Cerebellar cortex (tissue), 1 donor: Measurements from ENCODE around the gene CHRM2.

Experiments
- DNase-seq: peaks from one replicate; pipeline ENCODE4 v3.0.0-alpha.2; 2015; ENCODE audit warnings: low spot score

CHRM2 gene

DNA sequence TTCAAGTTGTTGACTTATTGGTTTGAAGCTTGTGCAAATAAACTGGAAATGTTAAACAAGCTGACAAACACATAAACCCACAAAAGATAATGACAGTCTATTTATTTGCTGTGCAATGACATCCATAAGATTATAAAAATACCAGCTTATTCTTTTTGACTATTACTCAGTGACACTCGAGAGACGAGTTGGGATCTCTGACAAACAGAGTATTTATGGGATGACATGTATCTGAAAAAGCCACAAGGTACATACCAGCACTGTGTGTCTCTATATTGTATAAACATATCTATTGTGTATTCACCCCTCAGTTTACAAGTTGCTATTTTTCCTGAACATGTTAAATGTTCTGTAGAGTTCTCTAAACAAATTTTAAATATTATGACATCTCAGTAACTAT lies 88.9 kb downstream of the CHRM2 start:
- DNase-seq = no peak

DNA sequence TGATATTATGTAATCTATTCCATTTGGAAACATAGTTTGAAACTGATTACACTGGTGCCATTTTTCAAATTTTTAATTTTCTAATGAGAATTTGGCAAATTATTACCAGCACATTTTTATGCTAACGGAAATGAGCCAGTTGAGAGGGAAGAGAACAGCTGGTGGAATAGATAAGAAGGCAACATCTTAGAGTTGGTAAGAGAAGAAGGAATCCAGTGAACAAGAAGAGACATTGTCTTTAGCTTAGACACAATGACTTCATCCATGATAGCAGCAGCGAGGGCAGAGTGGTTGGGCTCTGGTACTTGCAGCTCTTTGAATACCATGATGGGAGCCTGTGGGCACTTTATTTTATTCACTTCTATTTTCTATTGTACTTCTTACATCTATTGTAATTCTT lies 89.6 kb downstream of the CHRM2 start:
- no peak for DNase-seq

DNA sequence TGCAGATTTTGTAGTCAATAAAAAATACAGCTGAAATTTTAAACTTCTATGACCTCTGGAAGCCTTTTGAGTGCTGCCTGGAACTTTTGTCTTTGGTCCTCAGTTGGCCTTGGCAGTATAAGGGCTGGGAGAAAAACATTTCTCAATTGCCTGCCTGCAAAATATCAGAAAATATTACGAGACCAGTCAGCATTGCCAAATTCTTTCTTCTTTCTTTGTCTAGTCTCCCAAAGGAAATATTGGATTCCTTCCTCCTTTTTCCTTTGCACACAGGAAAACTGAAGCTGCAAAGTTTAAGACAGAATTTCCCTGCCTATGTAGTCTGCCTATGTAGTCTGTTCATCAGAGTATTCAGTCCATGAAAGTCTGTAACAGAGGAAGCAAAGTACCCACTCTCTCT lies 95.9 kb downstream of the CHRM2 start:
- no peak for DNase-seq

DNA sequence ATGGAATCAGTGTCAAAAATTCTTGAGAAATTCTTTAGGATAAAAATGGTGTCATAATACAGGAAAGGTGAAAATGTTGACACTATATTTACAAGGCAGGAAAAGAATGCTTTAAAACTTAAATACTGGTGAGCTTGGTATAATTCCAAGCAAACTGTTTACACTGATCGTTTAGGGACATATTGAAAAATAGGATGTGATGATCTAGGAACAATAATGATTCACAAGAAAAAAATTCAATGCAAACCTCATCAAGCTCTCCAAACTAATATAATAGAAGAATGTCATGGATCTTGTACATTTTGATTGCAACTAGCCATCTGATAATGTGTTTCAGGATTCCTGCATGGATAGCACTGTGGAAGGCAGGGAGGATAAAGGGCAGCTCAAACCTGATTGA lies 98.4 kb downstream of the CHRM2 start:
- DNase-seq = no peak

DNA sequence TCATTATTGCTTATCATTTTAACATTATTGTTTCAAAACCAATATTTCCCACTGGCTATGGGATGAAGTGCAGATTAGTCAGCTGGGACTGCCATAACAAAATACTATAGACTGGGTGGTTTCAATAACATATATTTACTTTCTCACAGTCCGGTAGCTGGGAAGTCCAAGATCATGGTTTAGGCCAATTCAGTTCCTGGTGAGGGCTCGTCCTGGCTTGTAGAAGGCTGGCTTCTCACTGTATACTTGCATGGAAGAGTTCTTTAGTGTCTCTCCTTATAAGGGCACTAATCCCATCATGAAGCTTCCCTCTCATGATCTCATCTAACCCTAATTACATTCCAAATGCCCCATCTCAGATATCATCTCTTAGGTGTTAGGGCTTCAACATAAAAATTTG lies 101.3 kb downstream of the CHRM2 start:
- no peak for DNase-seq

DNA sequence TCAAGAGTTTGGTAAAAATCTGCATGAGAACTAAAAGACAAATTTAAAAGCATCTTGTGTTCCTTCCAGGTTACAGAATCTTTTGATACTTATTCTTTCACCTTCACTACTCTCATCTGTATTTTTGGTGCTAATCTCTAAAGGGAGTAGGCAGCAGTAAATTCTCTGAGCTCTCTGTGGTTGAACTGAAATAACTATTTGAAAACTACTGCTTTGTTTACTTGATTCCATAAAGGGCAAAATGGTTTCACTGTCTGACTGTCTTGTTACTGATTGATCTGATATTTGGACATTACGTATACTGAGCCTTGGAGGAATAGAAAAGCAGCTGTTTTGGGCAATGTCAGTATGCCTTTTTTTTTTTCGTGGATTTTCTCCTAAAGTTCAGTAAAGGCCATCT lies 103.3 kb downstream of the CHRM2 start:
- no peak for DNase-seq

DNA sequence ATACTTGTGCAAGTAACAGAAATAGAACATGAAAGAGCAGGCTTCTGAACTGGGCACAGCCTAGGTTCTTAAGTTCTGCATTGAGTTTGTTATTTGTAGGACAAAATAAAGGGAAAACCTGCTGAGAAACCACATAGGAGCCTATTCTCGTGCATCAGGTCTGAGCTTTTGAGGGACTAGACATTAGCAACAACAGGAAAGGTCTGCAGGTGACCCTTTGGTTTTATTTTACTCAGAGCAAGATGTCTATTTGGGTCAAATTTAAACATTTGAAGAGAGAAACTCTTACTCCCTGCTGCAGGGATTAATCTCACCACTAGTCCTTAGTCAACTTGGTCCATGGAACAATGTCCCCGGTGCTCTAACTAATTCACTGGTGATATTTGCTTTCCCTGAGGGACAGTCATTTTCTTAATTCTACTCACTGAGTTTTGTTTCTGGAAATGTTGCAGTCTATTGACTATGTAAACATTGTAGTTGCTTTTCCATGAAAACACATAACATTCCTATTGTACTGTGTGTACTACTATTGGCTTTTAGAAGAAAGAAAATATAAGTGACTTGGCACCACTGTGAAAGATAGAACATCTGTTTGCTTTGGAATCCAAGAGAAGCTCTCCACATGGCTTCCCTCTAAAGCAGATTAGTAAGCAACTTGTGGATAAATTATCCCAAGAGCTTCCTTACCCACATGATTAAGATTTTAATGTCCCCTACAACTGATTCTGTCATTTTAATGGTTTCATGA lies 108.2 kb downstream of the CHRM2 start:
- DNase-seq = no peak

DNA sequence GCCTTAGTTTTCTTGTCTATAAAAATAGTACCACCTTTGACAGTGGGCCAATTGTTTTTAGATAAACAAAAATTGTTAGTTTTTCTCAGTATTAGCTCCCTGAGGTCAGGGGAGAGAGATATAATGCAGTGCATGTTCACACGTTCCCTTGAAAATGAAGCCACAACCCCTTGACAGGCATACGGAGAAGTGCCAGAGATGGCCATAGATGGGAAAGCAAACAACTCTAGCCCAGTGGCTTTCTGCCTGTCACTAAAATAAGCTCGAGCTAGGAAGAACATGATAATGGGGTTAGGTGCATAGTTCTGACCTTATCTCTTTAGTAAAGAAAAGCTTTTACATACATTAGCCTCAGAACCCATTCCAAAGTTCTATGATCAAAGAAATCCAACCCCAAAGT lies 124.9 kb downstream of the CHRM2 start:
- DNase-seq = no peak

DNA sequence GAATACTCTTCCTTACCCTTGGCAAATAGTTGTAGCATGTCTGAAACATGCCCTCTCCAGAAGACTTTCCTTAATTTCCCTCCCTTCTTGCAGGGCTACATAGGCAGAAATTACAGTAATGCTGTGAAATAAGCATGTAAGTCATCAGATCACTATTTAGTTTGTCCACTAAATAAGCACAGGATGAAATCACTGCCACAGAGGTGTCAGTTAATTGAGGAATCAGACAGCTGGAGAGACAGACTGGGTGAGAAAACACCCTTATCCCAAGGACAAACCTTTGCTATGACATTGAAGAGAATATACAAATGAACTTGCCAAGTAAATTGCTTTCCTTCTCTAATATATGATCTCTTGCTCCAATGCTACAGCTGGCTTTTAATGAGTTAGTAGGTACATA lies 129.3 kb downstream of the CHRM2 start:
- DNase-seq = no peak

DNA sequence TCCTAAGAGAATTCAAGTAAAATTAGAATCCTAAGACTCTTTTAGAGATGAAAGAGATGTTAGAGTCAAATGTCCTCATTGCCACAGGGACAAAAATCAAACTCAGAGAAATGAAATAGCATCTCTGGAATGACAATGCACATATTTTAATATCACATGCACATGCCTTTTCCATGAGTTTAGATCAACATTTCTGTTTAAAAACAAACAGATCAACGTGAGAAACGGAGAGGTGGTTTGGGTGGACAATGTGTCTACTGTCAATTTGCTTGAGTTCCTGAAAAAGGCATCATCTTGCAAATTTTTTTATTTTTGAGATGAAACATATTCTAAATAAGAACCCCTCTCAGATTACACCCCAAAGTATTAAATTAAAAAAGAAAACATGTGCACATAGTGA lies 130.0 kb downstream of the CHRM2 start:
- no peak for DNase-seq

DNA sequence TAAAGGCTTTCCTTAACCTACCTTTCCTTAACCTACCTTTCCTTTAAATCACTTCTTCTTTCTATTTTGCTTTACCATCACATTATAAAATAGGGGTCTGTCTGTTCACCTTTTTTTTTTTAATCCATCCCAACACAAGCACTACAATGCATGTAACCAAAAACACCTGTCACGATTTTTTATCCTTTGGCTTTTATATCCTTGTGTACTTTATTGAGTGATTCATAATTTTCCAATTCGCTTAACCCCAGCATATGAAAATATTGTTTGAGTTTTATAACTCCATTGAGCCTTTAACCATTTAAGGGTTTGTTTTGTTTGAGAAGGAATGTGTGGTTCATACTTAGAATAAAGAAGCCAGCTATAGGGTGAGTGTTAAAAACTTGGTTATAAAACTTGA lies 132.2 kb downstream of the CHRM2 start:
- no peak for DNase-seq

DNA sequence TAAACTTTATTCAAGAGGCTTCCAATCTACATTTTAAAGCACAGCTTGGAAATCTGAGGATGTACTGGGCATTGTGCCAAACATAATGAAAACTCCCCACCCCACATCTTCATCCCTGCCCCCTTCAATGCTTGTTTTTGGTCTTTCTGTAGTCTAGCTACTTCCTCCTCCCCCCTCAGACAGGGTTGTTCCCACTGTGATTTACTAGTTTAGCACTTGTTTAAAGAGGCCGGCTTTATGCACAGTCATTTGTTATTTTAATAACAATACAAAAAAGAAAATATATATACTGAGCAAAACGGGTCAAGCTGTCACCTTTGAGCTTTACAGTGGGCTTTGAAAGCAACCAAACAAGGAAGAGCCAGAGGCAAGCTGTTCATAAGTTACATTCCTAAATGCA lies 132.6 kb downstream of the CHRM2 start:
- DNase-seq = no peak

DNA sequence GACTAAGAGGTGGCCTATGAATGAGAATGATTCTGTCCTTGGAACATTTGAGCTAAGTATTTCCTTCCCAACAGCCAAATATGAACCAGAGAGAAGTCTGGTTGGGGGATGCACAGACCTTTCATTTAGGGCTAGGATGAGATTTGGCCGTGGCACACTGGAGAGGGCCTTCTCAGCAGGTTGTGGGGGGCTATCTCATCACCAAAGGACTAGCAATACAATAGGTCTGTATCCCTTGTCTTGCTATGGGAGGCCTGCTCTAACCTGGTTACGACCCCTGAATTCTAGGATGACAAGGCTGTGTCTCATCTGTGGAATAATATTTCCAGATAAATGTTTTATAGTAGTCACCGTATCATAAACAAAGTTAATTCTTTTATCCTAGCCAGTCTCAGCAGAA lies 133.0 kb downstream of the CHRM2 start:
- no peak for DNase-seq

DNA sequence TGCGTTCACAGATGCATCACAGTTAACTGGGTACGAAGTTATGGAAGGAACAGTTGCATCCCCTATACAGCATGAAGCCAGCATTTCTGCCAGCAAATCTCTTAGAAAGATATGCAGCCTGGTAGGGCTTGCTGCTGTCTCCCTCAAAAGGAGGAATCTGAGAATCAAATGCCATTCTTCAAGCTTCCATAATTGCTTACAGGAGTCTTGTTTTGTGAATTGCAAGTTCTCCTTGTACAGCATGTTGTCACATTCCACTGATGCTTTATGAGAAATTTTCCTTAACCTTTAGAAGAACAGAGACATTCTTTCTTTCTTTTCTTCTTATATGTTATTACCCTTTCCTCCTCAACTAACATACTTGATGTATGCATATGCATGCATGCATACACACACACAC lies 134.6 kb downstream of the CHRM2 start:
- no peak for DNase-seq

DNA sequence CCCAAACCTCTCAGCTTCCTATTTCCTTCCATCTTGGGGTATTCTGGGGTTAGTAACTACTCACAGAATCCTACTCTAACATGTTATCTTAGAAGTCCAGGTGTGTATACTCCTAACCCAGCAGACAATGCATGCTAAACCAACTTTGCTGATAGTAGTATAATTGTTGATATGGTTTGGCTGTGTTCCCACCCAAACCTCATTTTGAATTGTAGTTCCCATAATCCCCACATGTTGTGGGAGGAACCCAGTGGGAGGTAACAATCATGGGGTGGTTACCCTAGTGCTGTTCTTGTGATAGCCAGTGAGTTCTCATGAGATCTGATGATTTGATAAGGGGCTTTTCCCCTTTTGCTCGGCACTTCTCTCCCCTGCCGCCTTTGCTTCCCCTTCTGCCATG lies 135.1 kb downstream of the CHRM2 start:
- no peak for DNase-seq

DNA sequence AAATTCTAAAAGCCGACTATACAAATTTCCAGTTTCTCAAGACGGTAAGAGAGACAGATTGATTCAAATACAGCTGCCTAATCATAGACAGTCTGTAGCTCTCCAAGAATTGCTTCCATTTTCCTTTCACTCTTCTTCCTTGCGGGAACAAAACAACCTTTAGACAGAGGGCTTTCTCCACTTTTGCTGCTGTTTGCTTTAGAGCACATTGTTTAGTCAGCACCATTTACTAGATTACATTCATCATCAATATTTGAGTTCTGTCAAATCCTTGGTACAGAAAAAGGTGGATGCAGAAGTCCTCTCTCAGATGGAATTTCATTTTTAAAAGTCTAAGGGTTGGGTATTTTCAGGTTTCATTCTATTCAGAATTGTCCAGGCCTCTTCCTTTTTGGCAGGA lies 137.4 kb downstream of the CHRM2 start:
- no peak for DNase-seq

DNA sequence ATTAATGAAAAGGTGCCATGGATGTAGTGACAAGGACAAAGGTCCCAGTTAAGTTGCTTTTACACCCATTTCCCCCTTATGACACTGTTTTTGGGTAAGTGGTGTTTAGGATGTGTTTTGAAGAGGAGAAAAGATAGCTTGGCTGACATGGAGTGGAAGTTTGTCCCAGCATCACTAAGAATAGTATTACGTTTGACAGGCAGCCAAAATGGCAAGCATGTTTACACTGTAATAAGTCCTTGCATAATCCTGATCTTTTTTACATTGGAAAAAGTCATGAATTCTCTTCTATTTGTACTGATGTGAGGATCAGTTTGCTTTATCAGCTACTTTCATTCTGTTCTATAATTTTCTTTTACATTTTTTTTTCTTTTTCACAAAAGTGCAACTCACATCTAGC lies 137.8 kb downstream of the CHRM2 start:
- no peak for DNase-seq

DNA sequence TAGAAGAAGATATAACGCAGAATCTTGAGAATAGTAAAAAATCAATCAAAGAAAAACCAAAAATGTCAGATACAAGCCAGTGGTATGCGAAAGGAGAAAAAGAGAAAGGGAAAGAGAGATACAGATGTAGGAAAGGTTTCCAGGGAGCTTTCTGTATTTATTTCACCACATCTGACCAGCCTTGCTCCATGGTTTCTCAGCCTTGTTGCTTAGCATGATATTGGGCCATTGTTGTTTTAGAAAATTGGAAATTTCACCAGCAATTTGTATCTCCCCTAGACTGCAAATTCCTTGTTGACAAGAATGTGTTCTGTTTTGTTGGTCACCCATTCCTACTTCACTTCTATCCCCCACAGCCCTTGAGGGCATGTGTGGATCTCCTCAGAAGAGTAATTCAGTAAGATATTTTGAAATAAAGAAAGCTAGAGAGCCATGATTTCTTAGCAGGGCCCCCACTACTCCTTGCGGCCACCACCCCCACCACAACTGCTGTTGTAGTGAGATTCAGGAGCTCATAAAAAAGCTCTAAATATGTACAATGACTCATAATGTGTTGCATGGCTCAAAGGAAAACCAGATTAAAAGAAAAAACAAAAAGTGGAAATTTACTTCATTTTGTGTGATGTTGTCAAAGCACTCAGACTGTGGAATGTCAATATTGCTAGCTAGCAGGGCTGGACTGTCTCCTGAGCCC lies 138.7 kb downstream of the CHRM2 start:
- DNase-seq = no peak

DNA sequence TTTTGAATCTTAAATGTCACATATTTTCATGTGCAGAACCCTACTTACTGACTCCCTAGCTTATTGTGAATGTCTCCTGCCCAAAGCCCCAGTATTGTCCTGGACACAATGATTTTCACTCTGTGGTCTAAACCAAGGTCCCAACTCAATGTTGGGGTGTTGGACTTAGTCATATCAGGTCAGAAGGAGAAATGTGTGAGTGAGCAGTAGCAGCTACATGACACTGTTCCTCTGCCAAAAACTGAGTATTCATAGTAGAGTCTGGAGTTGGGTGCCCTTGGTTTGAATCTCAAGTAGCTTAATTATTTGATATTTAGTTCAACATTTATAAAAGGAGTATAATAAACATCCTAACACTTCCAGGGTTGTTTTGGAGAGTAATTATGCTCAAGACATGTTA lies 141.0 kb downstream of the CHRM2 start:
- DNase-seq = no peak

DNA sequence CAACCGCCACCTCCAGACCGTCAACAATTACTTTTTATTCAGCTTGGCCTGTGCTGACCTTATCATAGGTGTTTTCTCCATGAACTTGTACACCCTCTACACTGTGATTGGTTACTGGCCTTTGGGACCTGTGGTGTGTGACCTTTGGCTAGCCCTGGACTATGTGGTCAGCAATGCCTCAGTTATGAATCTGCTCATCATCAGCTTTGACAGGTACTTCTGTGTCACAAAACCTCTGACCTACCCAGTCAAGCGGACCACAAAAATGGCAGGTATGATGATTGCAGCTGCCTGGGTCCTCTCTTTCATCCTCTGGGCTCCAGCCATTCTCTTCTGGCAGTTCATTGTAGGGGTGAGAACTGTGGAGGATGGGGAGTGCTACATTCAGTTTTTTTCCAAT lies 146.6 kb downstream of the CHRM2 start:
- DNase-seq = no peak

DNA sequence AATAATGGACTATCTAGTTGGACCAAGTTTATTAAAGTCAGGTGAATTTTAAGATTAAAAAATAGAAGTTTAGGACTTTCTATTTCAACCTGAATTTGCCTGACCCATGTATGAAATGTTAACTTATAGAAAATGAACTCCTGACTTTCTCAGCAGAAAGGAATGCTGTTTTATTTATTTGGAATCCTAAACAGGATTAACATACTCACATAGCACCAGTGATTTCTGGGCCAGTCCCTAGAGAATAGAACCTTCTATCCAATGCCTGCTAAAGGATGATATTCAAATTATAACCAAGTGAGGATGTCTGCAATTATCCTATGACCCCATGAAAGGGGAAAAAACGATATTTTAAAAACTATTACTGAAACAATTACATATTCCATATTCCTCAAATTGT lies 148.8 kb downstream of the CHRM2 start:
- DNase-seq = no peak

DNA sequence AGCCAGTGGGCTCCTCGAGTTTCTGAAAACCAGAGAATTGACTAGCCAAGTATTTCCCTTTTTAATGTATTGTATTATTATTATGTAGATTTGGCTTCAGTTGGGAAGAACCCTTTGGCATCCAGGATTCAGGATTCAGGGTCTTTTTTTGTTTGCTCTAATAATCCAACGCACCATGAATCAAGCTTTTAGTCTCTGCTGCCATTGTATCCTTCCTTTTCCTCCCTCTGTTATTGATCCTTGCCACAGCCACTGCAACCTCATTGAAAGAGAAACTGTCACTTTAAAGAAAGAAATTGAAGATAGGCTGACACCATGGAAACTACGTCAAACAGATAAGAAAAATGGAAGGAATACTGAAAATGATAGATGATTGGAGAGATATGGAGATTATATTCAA lies 150.0 kb downstream of the CHRM2 start:
- no peak for DNase-seq

DNA sequence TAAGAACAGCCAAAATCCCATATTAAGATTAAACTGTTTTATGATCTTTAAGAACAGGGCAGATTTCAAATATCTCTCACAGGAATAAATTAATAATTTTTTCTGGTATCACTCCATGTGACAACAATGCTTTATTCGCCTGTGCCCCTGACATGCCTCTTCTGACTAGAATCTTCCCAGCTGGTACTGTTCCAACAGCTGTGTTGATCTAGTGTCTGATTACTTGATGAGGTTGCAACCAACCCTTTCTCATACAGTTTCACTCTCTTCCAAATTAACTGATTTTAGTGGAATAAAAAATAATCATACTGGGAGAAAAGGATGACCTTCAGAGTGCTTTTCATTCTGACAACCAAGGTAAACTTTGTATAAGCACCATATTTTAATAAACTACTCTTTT lies 151.9 kb downstream of the CHRM2 start:
- no peak for DNase-seq
